Measurements from ENCODE around the gene TRAF2.
"Not testable (repeated sequence)": the region's sequence is repeated elsewhere in the genome, so short reads cannot be mapped to it uniquely, and the experiment has no call there.

The TRAF2 gene

GRCh38 chr9:136868644-136869043 is 17.7 kb upstream of the TRAF2 start:
- H3K4me1 ChIP-seq: peaks cover 6% of the 10 kb centered on the region
- in situ Hi-C loops (cut with MboI; ENCODE audit: low sequenced_read_pairs): no loop called here
- no peak overlapping the region for H3K4me3 ChIP-seq
- H3K36me3 ChIP-seq (replicated peaks): peaks cover 13% of the 10 kb centered on the region
- DNase-seq (ENCODE audit: low spot score in 2 of 2): no peak
- no peaks in the 10 kb centered on the region for H3K27me3 ChIP-seq (ENCODE audit: low read depth)
- peaks cover 23% of the 10 kb centered on the region for H3K9me3 ChIP-seq

GRCh38 chr9:136869611-136870010 is 16.7 kb upstream of the TRAF2 start:
- H3K36me3 ChIP-seq (replicated peaks); H3K4me3 ChIP-seq; H3K4me1 ChIP-seq; H3K27me3 ChIP-seq (ENCODE audit: low read depth); DNase-seq (ENCODE audit: low spot score in 2 of 2); in situ Hi-C loops (cut with MboI; ENCODE audit: low sequenced_read_pairs): not testable (repeated sequence)
- H3K9me3 ChIP-seq: peaks cover 27% of the 10 kb centered on the region

GRCh38 chr9:136875155-136875554 is 11.2 kb upstream of the TRAF2 start:
- no peaks in the 10 kb centered on the region for H3K36me3 ChIP-seq (replicated peaks)
- in situ Hi-C loops (cut with MboI; ENCODE audit: low sequenced_read_pairs): no loop called here
- no peak overlapping the region for H3K4me3 ChIP-seq
- no peaks in the 10 kb centered on the region for H3K27me3 ChIP-seq (ENCODE audit: low read depth)
- no peaks in the 10 kb centered on the region for H3K4me1 ChIP-seq
- H3K9me3 ChIP-seq: peaks cover 19% of the 10 kb centered on the region
- DNase-seq (ENCODE audit: low spot score in 2 of 2): no peak

GRCh38 chr9:136876476-136876875 is 9.8 kb upstream of the TRAF2 start:
- in situ Hi-C loops (cut with MboI; ENCODE audit: low sequenced_read_pairs): no loop called here
- H3K4me3 ChIP-seq: no peak overlapping the region
- no peak for DNase-seq (ENCODE audit: low spot score in 2 of 2)
- no peaks in the 10 kb centered on the region for H3K27me3 ChIP-seq (ENCODE audit: low read depth)
- peaks cover 16% of the 10 kb centered on the region for H3K9me3 ChIP-seq
- no peaks in the 10 kb centered on the region for H3K4me1 ChIP-seq
- no peaks in the 10 kb centered on the region for H3K36me3 ChIP-seq (replicated peaks)

GRCh38 chr9:136880651-136881050 is 5.7 kb upstream of the TRAF2 start:
- no peak overlapping the region for H3K4me3 ChIP-seq
- H3K27me3 ChIP-seq (ENCODE audit: low read depth): no peaks in the 10 kb centered on the region
- no peak for DNase-seq (ENCODE audit: low spot score in 2 of 2)
- H3K36me3 ChIP-seq (replicated peaks): no peaks in the 10 kb centered on the region; the same call in 1 of the 2 replicates
- H3K9me3 ChIP-seq: no peaks in the 10 kb centered on the region
- no peaks in the 10 kb centered on the region for H3K4me1 ChIP-seq
- in situ Hi-C loops (cut with MboI; ENCODE audit: low sequenced_read_pairs): no loop called here

GRCh38 chr9:136881691-136882108 is 4.6 kb upstream of the TRAF2 start:
- in situ Hi-C loops (cut with MboI; ENCODE audit: low sequenced_read_pairs): no loop called here
- Histone ChIP-seq H3K9me3 (no peaks in the 10 kb centered on the region), H3K36me3 (replicated peaks) (no peaks in the 10 kb centered on the region; the same call in none of the 2 replicates), H3K4me3 (no peak overlapping the region), H3K27me3 (ENCODE audit: low read depth) (no peaks in the 10 kb centered on the region), H3K4me1 (no peaks in the 10 kb centered on the region)
- DNase-seq (ENCODE audit: low spot score in 2 of 2): no peak

- no peaks in the 10 kb centered on the region for H3K27me3 ChIP-seq (ENCODE audit: low read depth)
- no peaks in the 10 kb centered on the region; the same call in none of the 2 replicates for H3K36me3 ChIP-seq (replicated peaks)
- no peak overlapping the region for H3K4me3 ChIP-seq
- DNase-seq (ENCODE audit: low spot score in 2 of 2): no peak
- H3K4me1 ChIP-seq: no peaks in the 10 kb centered on the region
- H3K9me3 ChIP-seq: no peaks in the 10 kb centered on the region
- in situ Hi-C loops (cut with MboI; ENCODE audit: low sequenced_read_pairs): no loop called here
These were observed 4.0 kb upstream of the TRAF2 start for GRCh38 chr9:136882109-136882946.

GRCh38 chr9:136882947-136883283 is 3.4 kb upstream of the TRAF2 start:
- H3K36me3 ChIP-seq (replicated peaks); H3K27me3 ChIP-seq (ENCODE audit: low read depth); H3K9me3 ChIP-seq; DNase-seq (ENCODE audit: low spot score in 2 of 2); in situ Hi-C loops (cut with MboI; ENCODE audit: low sequenced_read_pairs); H3K4me3 ChIP-seq; H3K4me1 ChIP-seq: not testable (repeated sequence)

- DNase-seq (ENCODE audit: low spot score in 2 of 2); H3K9me3 ChIP-seq; in situ Hi-C loops (cut with MboI; ENCODE audit: low sequenced_read_pairs); H3K27me3 ChIP-seq (ENCODE audit: low read depth); H3K4me3 ChIP-seq; H3K36me3 ChIP-seq (replicated peaks); H3K4me1 ChIP-seq: not testable (repeated sequence)
These were observed 2.6 kb upstream of the TRAF2 start for GRCh38 chr9:136883670-136884069.

GRCh38 chr9:136886610-136887597 is 588 bp downstream of the TRAF2 start:
- Histone ChIP-seq H3K4me1 (peaks cover 3% of the 10 kb centered on the region; the same call in 1 of the 2 replicates), H3K36me3 (replicated peaks) (peaks cover 9% of the 10 kb centered on the region), H3K9me3 (no peaks in the 10 kb centered on the region), H3K27me3 (ENCODE audit: low read depth) (no peaks in the 10 kb centered on the region), H3K4me3 (peak overlapping the region; percentile 77)
- in situ Hi-C loops (cut with MboI; ENCODE audit: low sequenced_read_pairs): no loop called here
- DNase-seq (ENCODE audit: low spot score in 2 of 2): peak; percentile 23 to 64

GRCh38 chr9:136888454-136888853 is 2.1 kb downstream of the TRAF2 start:
- Histone ChIP-seq H3K4me3 (no peak overlapping the region), H3K4me1 (peaks cover 3% of the 10 kb centered on the region; the same call in 1 of the 2 replicates), H3K36me3 (replicated peaks) (peaks cover 9% of the 10 kb centered on the region), H3K27me3 (ENCODE audit: low read depth) (no peaks in the 10 kb centered on the region), H3K9me3 (no peaks in the 10 kb centered on the region)
- no peak for DNase-seq (ENCODE audit: low spot score in 2 of 2)
- in situ Hi-C loops (cut with MboI; ENCODE audit: low sequenced_read_pairs): no loop called here

GRCh38 chr9:136889858-136890257 is 3.5 kb downstream of the TRAF2 start:
- DNase-seq (ENCODE audit: low spot score in 2 of 2): no peak
- H3K27me3 ChIP-seq (ENCODE audit: low read depth): no peaks in the 10 kb centered on the region
- peaks cover 3% of the 10 kb centered on the region; the same call in 1 of the 2 replicates for H3K4me1 ChIP-seq
- H3K4me3 ChIP-seq: no peak overlapping the region
- H3K36me3 ChIP-seq (replicated peaks): peaks cover 9% of the 10 kb centered on the region
- in situ Hi-C loops (cut with MboI; ENCODE audit: low sequenced_read_pairs): no loop called here
- H3K9me3 ChIP-seq: no peaks in the 10 kb centered on the region

- peaks cover 9% of the 10 kb centered on the region for H3K36me3 ChIP-seq (replicated peaks)
- no peaks in the 10 kb centered on the region for H3K9me3 ChIP-seq
- no peak for DNase-seq (ENCODE audit: low spot score in 2 of 2)
- H3K4me1 ChIP-seq: peaks cover 3% of the 10 kb centered on the region; the same call in 1 of the 2 replicates
- H3K4me3 ChIP-seq: no peak overlapping the region
- in situ Hi-C loops (cut with MboI; ENCODE audit: low sequenced_read_pairs): no loop called here
- no peaks in the 10 kb centered on the region for H3K27me3 ChIP-seq (ENCODE audit: low read depth)
These were observed 4.3 kb downstream of the TRAF2 start for GRCh38 chr9:136890661-136891060.

GRCh38 chr9:136896027-136896426 is 9.7 kb downstream of the TRAF2 start:
- Histone ChIP-seq H3K27me3 (ENCODE audit: low read depth) (no peaks in the 10 kb centered on the region), H3K36me3 (replicated peaks) (peaks cover 26% of the 10 kb centered on the region), H3K9me3 (no peaks in the 10 kb centered on the region), H3K4me3 (no peak overlapping the region), H3K4me1 (no peaks in the 10 kb centered on the region)
- in situ Hi-C loops (cut with MboI; ENCODE audit: low sequenced_read_pairs): no loop called here
- DNase-seq (ENCODE audit: low spot score in 2 of 2): no peak

Measured in HAP-1 (cell line).